GM06990 (cell line): ENCODE data around the gene RAPGEF4.
"Not testable (repeated sequence)": the region's sequence is repeated elsewhere in the genome, so short reads cannot be mapped to it uniquely, and the experiment has no call there.

Experiments used
- DNase-seq: peaks from one replicate; pipeline ENCODE4 v3.0.0-alpha.2; 2011; ENCODE audit not compliant: insufficient read length; ENCODE audit errors: extremely low read depth
- H3K27me3 ChIP-seq: replicated peaks from 2 replicates; pipeline ENCODE4 v1.6.0; 2011; ENCODE audit warnings: low read length; ENCODE audit not compliant: control insufficient read depth, insufficient read depth
- H3K36me3 ChIP-seq: 2 replicates; pipeline ENCODE4 v1.5.1; 2011; ENCODE audit warnings: low read length; ENCODE audit not compliant: control insufficient read depth, insufficient read depth
- H3K4me3 ChIP-seq: replicated peaks from 2 replicates; pipeline ENCODE4 v1.5.1; 2011; ENCODE audit warnings: low read depth, mild to moderate bottlenecking, control low read depth, low read length
- CTCF ChIP-seq: IDR thresholded peaks from 2 replicates; pipeline ENCODE4 v1.5.1; 2011; ENCODE audit warnings: low read length, control low read depth, mild to moderate bottlenecking, inconsistent platforms; ENCODE audit not compliant: insufficient read depth, poor library complexity, severe bottlenecking

The RAPGEF4 gene

GRCh38 chr2:172742931-172743540, 7.4 kb downstream of the RAPGEF4 start:
- no peaks in the 10 kb centered on the region for H3K27me3 ChIP-seq
- no peak for TF ChIP-seq CTCF
- no peak overlapping the region for H3K4me3 ChIP-seq
- H3K36me3 ChIP-seq = no peaks in the 10 kb centered on the region
- no peak for DNase-seq

GRCh38 chr2:172743898-172744297, 8.3 kb downstream of the RAPGEF4 start:
- no peak for TF ChIP-seq CTCF
- DNase-seq = no peak
- no peaks in the 10 kb centered on the region for H3K36me3 ChIP-seq
- no peaks in the 10 kb centered on the region for H3K27me3 ChIP-seq
- no peak overlapping the region for H3K4me3 ChIP-seq

GRCh38 chr2:172745636-172746035, 10.0 kb downstream of the RAPGEF4 start:
- no peak for TF ChIP-seq CTCF
- Histone ChIP-seq H3K36me3 (no peaks in the 10 kb centered on the region), H3K4me3 (no peak overlapping the region), H3K27me3 (no peaks in the 10 kb centered on the region)
- no peak for DNase-seq

- H3K4me3 ChIP-seq, H3K36me3 ChIP-seq, DNase-seq, H3K27me3 ChIP-seq: not testable (repeated sequence)
Observed at GRCh38 chr2:172748543-172748942, 12.9 kb downstream of the RAPGEF4 start.

GRCh38 chr2:172749388-172749787, 13.7 kb downstream of the RAPGEF4 start:
- TF ChIP-seq CTCF = no peak
- no peak overlapping the region for H3K4me3 ChIP-seq
- DNase-seq = no peak
- no peaks in the 10 kb centered on the region for H3K27me3 ChIP-seq
- no peaks in the 10 kb centered on the region for H3K36me3 ChIP-seq

GRCh38 chr2:172751564-172751963, 15.9 kb downstream of the RAPGEF4 start:
- Histone ChIP-seq H3K36me3 (no peaks in the 10 kb centered on the region), H3K27me3 (no peaks in the 10 kb centered on the region), H3K4me3 (no peak overlapping the region)
- no peak for DNase-seq
- no peak for TF ChIP-seq CTCF
